DND-41 (cell line): ENCODE measurements around the gene PRRC2A.

Experiments
- ATAC-seq: fragments of 200-7000 bp; cut with Tn5 transposase; 3 replicates; pipeline ENCODE4 v1.9.1; 2021; ENCODE audit warnings: low read depth; ENCODE audit not compliant: insufficient read depth
- DNase-seq: peaks from one replicate; pipeline ENCODE4 v3.0.0-alpha.2; 2020
- H2AFZ ChIP-seq: 2 replicates; pipeline ENCODE4 v1.6.0; 2012; ENCODE audit warnings: low read depth, low read length
- H3K27ac ChIP-seq: 2 replicates; pipeline ENCODE4 v1.5.1; 2012; ENCODE audit warnings: low read length, inconsistent platforms
- H3K27me3 ChIP-seq: fragments of 200-600 bp; sonication (generic); 2 replicates; pipeline ENCODE4 v1.6.0; 2012; ENCODE audit warnings: low read length, mild to moderate bottlenecking, inconsistent platforms; ENCODE audit not compliant: insufficient read depth, poor library complexity
- H3K36me3 ChIP-seq: 2 replicates; pipeline ENCODE4 v1.5.1; 2012; ENCODE audit warnings: low read length, inconsistent platforms; ENCODE audit not compliant: insufficient read depth
- H3K4me1 ChIP-seq: 2 replicates; pipeline ENCODE4 v1.5.1; 2012; ENCODE audit warnings: mild to moderate bottlenecking, low read length; ENCODE audit not compliant: insufficient read depth
- H3K4me2 ChIP-seq: 2 replicates; pipeline ENCODE4 v1.6.0; 2012; ENCODE audit warnings: mild to moderate bottlenecking, moderate library complexity, low read length, inconsistent platforms; ENCODE audit not compliant: insufficient read depth
- H3K4me3 ChIP-seq, 2 experiments: fragments of 200-600 bp in 1 of 2; shearing (Covaris generic) in 1 of 2; 2 replicates each; pipeline ENCODE4 v1.5.1; 2012 to 2016; ENCODE audit warnings: inconsistent platforms in 2 of 2, low read length in 2 of 2, mild to moderate bottlenecking in 2 of 2, low read depth in 1 of 2, moderate library complexity in 1 of 2
- H3K79me2 ChIP-seq: 2 replicates; pipeline ENCODE4 v1.6.0; 2012; ENCODE audit warnings: low read length, inconsistent platforms; ENCODE audit not compliant: insufficient read depth
- H3K9ac ChIP-seq: 2 replicates; pipeline ENCODE4 v1.6.0; 2012; ENCODE audit warnings: low read depth, mild to moderate bottlenecking, inconsistent platforms, low read length, moderate library complexity
- H3K9me3 ChIP-seq: 2 replicates; pipeline ENCODE4 v1.5.1; 2012; ENCODE audit warnings: low read length, moderate library complexity, mild to moderate bottlenecking, inconsistent platforms; ENCODE audit not compliant: insufficient read depth, severe bottlenecking
- H4K20me1 ChIP-seq: 2 replicates; pipeline ENCODE4 v1.6.0; 2012; ENCODE audit warnings: low read length; ENCODE audit not compliant: insufficient read depth
- EZH2 ChIP-seq: IDR thresholded peaks from 3 replicates; pipeline ENCODE4 v1.6.1; 2012; ENCODE audit warnings: borderline replicate concordance, low read depth, mild to moderate bottlenecking, moderate library complexity, low read length, inconsistent platforms; ENCODE audit not compliant: severe bottlenecking
- TF ChIP-seq, protein P1 (sequence below): IDR thresholded peaks from 2 replicates; pipeline ENCODE4 v1.5.1; 2012; ENCODE audit warnings: borderline replicate concordance, low read length, moderate library complexity, mild to moderate bottlenecking; ENCODE audit not compliant: poor library complexity, severe bottlenecking; ENCODE audit errors: extremely low read depth

PRRC2A gene

DNA sequence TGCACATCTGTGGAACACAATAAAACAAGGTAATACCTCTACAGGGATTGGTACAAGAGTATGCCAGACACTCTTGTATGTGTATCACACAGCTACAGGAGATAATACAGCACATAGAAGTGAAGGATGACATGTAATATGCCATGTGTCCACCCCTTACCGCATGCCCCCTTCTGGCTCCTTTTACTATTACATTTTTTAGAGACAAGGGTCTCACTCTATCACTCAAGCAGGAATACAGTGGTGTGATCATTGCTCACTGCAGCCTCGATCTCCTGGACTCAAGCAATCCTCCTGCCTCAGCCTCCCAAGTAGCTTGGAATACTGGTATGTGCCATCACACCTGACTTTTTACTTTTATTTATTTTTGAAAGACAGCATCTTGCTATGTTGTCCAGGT lies 23.5 kb upstream of the PRRC2A start:
- H3K27me3 ChIP-seq = no peaks in the 10 kb centered on the region
- H2AFZ ChIP-seq = no peak overlapping the region
- no peaks in the 10 kb centered on the region for H3K79me2 ChIP-seq
- no peaks in the 10 kb centered on the region for H3K36me3 ChIP-seq
- no peak overlapping the region for H3K4me3 ChIP-seq
- H3K9me3 ChIP-seq = no peaks in the 10 kb centered on the region
- ATAC-seq (peak; percentile 77), DNase-seq (peak; percentile 53)
- no peak for TF ChIP-seq EZH2
- TF ChIP-seq, protein P1, sequence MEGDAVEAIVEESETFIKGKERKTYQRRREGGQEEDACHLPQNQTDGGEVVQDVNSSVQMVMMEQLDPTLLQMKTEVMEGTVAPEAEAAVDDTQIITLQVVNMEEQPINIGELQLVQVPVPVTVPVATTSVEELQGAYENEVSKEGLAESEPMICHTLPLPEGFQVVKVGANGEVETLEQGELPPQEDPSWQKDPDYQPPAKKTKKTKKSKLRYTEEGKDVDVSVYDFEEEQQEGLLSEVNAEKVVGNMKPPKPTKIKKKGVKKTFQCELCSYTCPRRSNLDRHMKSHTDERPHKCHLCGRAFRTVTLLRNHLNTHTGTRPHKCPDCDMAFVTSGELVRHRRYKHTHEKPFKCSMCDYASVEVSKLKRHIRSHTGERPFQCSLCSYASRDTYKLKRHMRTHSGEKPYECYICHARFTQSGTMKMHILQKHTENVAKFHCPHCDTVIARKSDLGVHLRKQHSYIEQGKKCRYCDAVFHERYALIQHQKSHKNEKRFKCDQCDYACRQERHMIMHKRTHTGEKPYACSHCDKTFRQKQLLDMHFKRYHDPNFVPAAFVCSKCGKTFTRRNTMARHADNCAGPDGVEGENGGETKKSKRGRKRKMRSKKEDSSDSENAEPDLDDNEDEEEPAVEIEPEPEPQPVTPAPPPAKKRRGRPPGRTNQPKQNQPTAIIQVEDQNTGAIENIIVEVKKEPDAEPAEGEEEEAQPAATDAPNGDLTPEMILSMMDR = peak; percentile 69
- H3K4me1 ChIP-seq = peaks cover 12% of the 10 kb centered on the region; the same call in 1 of the 2 replicates
- H3K9ac ChIP-seq = no peak overlapping the region
- H4K20me1 ChIP-seq = no peaks in the 10 kb centered on the region
- no peak overlapping the region for H3K27ac ChIP-seq
- no peak overlapping the region for H3K4me2 ChIP-seq

DNA sequence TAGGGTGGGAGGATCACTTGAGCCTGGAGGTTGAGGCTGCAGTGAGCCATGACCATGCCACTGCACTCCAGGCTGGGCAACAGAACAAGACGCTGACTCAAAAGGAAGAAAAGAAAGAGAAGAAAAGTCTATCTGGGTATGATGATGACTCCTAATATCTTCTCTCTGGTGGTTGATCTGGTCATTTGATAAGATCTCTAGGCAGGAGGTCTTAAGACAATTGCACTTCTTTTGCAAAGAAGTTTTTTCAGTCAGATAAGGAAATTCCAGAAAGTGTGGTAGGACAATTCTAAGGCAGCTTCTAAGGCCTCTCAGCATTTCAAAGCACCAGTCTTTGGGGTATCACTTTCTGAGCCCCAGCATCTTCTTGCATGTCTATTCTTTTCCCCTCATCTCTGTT lies 13.2 kb upstream of the PRRC2A start:
- no peaks in the 10 kb centered on the region for H3K9me3 ChIP-seq
- no peaks in the 10 kb centered on the region for H3K36me3 ChIP-seq
- no peaks in the 10 kb centered on the region for H3K27me3 ChIP-seq
- no peak overlapping the region for H3K4me2 ChIP-seq
- no peaks in the 10 kb centered on the region for H4K20me1 ChIP-seq
- ATAC-seq (no peak), DNase-seq (no peak)
- no peaks in the 10 kb centered on the region for H3K4me1 ChIP-seq
- no peak overlapping the region for H3K4me3 ChIP-seq
- no peak overlapping the region for H3K27ac ChIP-seq
- TF ChIP-seq, protein P1 = no peak
- TF ChIP-seq EZH2 = no peak
- H3K79me2 ChIP-seq = no peaks in the 10 kb centered on the region
- H2AFZ ChIP-seq = no peak overlapping the region
- no peak overlapping the region for H3K9ac ChIP-seq

DNA sequence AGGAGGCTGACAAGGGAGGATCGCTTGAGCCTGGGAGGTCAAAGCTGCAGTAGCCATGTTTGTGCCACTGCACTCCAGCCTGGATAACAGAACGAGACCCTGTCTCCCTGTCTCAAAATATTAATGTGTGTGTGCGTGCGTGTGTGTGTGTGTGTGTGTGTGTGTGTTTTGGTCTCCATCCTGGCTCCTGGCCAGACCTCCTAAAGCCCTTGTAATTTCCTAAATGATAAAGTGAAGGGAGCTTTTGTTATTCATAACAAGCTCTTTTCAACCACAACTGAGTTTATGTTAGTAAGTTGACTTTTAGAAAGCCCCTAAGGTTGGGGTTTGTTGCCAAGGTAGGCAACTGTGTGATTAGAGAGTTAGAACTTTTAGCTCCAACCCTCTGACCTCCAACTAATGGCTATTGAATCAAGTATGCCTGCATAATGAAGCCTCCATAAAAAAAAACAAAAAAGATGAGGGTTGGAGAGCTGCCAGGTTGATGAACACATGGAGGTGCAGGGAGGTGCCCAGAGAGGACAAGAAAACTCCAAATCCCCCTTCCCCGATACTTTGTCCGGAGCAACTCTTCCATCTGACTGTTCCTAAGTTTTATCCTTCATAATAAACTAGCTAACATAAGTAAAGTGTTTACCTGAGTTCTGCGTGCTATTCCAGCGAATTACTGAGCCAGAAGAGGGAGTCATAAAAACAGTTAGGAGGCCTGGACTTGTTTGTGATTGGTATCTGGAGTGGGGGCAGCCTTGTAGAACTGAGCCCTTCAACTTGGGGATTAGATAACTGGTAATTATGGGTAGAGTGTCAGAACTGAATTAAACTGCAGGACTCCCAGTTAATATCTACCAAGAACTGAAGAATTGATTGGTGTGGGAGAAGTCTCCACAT lies 10.8 kb upstream of the PRRC2A start:
- Histone ChIP-seq H3K9ac (no peak overlapping the region), H3K9me3 (no peaks in the 10 kb centered on the region), H2AFZ (no peak overlapping the region), H4K20me1 (no peaks in the 10 kb centered on the region), H3K79me2 (no peaks in the 10 kb centered on the region), H3K4me2 (no peak overlapping the region), H3K36me3 (no peaks in the 10 kb centered on the region), H3K4me1 (peaks cover 7% of the 10 kb centered on the region), H3K27me3 (no peaks in the 10 kb centered on the region), H3K4me3 (no peak overlapping the region), H3K27ac (no peak overlapping the region)
- TF ChIP-seq EZH2 = no peak
- TF ChIP-seq, protein P1 = no peak
- ATAC-seq (no peak), DNase-seq (no peak)
